SK-N-MC (cell line): ENCODE results near the gene TMEFF2.

Experiments used
- DNase-seq: peaks from one replicate; pipeline ENCODE4 v3.0.0-alpha.2; 2011; ENCODE audit warnings: low read depth, low spot score
- H3K27ac ChIP-seq: fragments of 200-600 bp; sonication (generic); 2 replicates; pipeline ENCODE4 v1.5.1; 2016; ENCODE audit warnings: mixed run types
- H3K36me3 ChIP-seq: fragments of 200-600 bp; sonication (generic); 2 replicates; pipeline ENCODE4 v1.6.1; 2017; ENCODE audit warnings: antibody characterized with exemption, low read length, mixed read lengths; ENCODE audit not compliant: insufficient read depth
- H3K4me3 ChIP-seq: fragments of 200-600 bp; sonication (generic); 2 replicates; pipeline ENCODE4 v1.5.1; 2016
- H3K9ac ChIP-seq: fragments of 200-600 bp; sonication (generic); 2 replicates; pipeline ENCODE4 v1.8.0; 2017; ENCODE audit warnings: mixed run types, mixed read lengths; ENCODE audit not compliant: insufficient read length
- H3K9me3 ChIP-seq: fragments of 200-600 bp; sonication (generic); 2 replicates; pipeline ENCODE4 v1.6.1; 2017; ENCODE audit warnings: low read depth, mild to moderate bottlenecking, antibody characterized with exemption, low read length, moderate library complexity, mixed read lengths
- EZH2 ChIP-seq: fragments of 200-600 bp; sonication (generic); IDR thresholded peaks from one replicate; pipeline ENCODE4 v1.6.1; 2017; ENCODE audit warnings: antibody characterized with exemption
- FOXP2 ChIP-seq: optimal IDR thresholded peaks from 2 replicates; pipeline ENCODE3; 2011; ENCODE audit warnings: mild to moderate bottlenecking, moderate library complexity; ENCODE audit not compliant: insufficient read depth; ENCODE audit errors: extremely low read length, control extremely low read depth
- POLR2AphosphoS5 ChIP-seq: IDR thresholded peaks from 2 replicates; pipeline ENCODE4 v1.6.1; 2012; ENCODE audit warnings: mild to moderate bottlenecking, low read depth, low read length, borderline replicate concordance

TMEFF2 gene

DNA sequence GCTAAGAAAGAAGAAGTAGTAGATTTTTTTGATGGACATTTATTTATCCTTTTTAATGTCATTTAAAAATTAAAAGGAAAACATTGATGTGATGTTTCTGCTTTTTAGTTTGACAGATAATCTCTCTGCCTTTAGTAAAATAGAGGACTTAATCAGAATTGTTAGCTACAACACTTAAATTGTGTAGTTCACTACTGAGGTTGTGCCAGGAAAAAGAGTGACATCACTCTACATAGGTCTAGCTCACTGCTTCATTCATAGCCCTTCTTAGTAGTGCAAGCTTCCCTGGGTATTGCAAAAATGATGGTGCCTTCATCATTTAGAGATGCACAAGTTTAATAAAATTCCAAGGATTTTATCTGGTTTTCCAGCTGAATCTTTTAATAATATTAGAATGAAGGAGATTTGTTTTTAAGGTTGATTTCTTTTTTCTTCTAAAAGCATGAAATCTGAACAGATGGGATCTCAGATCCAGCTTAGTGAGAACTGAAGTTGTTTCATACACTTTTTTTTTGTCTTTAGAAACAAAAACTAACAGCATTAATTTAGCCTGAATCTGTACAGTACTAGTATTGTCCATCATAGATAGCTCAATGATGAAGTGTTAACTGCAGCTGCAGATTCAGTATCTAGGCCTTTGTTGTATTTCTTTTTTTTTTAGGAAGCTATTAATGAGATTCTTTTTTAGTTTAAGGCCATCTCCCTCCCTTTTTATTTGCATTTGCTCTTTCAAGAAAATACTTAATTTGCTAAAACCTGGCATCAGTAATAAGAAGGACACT is 20.6 kb upstream of the TMEFF2 start:
- no peak for DNase-seq
- no peak for TF ChIP-seq POLR2AphosphoS5
- no peak for TF ChIP-seq EZH2
- no peak for TF ChIP-seq FOXP2
- Histone ChIP-seq H3K27ac (no peak overlapping the region), H3K36me3 (no peaks in the 10 kb centered on the region), H3K9me3 (no peaks in the 10 kb centered on the region), H3K9ac (no peak overlapping the region), H3K4me3 (no peak overlapping the region)

DNA sequence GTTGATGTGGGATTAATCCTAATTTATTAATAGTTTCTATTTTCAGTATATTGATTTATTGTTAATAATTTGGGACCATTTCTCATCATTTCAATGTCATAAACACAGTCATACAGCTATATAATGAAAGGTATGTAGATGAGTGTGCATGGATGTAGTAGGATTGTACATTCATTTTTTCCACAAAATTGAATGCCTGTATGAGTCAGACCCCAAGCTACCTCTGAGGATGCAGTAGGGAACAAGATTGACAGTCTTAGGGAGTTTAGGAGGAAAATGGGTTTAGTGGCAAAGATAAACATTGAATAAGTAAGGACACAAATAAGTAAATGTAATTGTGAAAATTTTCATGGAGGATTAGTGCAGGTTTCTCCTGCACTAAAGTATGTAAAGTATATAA is 14.1 kb upstream of the TMEFF2 start:
- no peak for TF ChIP-seq POLR2AphosphoS5
- TF ChIP-seq EZH2: no peak
- no peak for TF ChIP-seq FOXP2
- no peak overlapping the region for H3K27ac ChIP-seq
- no peak for DNase-seq
- no peak overlapping the region for H3K9ac ChIP-seq
- no peaks in the 10 kb centered on the region for H3K36me3 ChIP-seq
- no peaks in the 10 kb centered on the region for H3K9me3 ChIP-seq
- no peak overlapping the region for H3K4me3 ChIP-seq

DNA sequence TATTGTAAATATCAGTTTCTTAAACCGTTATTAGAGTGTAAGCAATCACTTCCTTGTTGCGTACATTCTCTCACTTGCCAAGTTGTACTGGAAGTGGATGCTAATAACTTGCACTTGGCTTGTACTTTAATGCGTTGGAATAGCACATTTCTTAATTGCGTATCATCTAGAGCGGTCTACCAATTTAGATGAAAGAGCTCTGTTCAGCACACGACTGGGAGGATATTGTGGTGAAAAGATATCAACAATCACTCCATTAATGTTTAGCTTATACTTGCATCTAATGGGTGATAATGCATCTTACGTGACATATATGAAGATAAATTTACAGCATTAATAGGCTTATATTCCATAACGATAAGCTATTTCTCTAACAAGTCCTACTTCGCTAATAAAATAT is 11.7 kb upstream of the TMEFF2 start:
- H3K9me3 ChIP-seq: no peaks in the 10 kb centered on the region
- no peak overlapping the region for H3K9ac ChIP-seq
- H3K27ac ChIP-seq: no peak overlapping the region
- DNase-seq: no peak
- TF ChIP-seq FOXP2: no peak
- no peak for TF ChIP-seq POLR2AphosphoS5
- no peak for TF ChIP-seq EZH2
- no peaks in the 10 kb centered on the region for H3K36me3 ChIP-seq
- H3K4me3 ChIP-seq: no peak overlapping the region

DNA sequence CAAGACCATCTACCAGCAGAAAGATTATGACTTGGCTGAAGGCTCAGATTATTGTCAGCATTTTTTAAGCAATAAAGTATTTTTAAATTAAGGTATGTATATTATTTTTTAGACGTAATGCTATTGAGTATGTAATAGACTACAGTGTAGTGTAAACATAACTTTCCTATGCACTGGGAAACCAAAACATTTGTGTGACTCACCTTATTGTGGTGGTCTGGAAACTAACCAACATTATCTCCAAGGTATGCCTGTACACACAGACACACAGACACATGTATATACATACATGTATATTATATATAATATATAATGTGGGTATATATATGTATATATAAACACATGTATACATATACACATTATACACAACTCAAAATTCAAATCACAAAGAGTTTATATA is 9.1 kb upstream of the TMEFF2 start:
- DNase-seq: no peak
- Histone ChIP-seq H3K4me3 (no peak overlapping the region), H3K9me3 (no peaks in the 10 kb centered on the region), H3K27ac (no peak overlapping the region), H3K36me3 (no peaks in the 10 kb centered on the region), H3K9ac (no peak overlapping the region)
- TF ChIP-seq FOXP2 (no peak), POLR2AphosphoS5 (no peak), EZH2 (no peak)

DNA sequence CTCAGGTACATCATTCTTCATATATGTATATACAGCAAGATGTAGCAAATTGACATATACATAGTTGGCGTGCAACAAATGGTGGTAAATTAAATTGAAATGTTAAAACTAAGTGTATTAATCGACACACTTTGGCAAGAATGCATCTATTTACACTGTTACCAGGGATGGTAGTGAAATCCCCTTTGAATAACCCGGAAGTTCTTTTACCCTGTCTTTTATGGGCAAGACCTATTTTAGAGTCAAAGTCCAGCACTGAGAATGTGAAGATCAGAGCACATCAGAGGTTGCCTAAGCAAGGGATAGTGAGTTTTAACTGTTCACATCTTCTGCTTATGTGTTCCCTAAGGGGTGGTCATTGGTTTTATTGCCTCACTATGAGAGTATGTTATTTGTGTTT is 7.6 kb upstream of the TMEFF2 start:
- no peak for TF ChIP-seq POLR2AphosphoS5
- TF ChIP-seq FOXP2: no peak
- TF ChIP-seq EZH2: no peak
- Histone ChIP-seq H3K4me3 (no peak overlapping the region), H3K27ac (no peak overlapping the region), H3K9me3 (no peaks in the 10 kb centered on the region), H3K36me3 (no peaks in the 10 kb centered on the region), H3K9ac (no peak overlapping the region)
- no peak for DNase-seq

DNA sequence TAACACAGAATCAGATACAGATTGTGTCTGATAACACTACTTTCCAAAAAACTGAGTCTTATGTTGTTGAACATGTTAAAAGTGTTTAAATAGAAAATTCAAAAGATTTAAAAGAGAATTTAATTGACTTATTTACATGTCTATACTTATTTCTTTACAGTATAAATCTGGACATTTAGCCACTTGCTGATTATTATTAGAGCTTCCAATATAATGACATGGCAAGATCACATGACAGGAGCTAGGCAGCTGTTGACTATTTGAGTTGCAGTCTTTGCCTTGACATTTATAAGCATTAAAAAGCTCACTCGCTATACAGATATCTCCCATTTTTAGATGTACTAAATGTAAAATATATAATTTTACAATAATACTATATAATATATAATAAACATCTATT is 6.4 kb upstream of the TMEFF2 start:
- TF ChIP-seq FOXP2 (no peak), EZH2 (no peak), POLR2AphosphoS5 (no peak)
- no peak overlapping the region for H3K27ac ChIP-seq
- no peak for DNase-seq
- no peak overlapping the region for H3K4me3 ChIP-seq
- no peaks in the 10 kb centered on the region for H3K9me3 ChIP-seq
- no peak overlapping the region for H3K9ac ChIP-seq
- H3K36me3 ChIP-seq: no peaks in the 10 kb centered on the region

DNA sequence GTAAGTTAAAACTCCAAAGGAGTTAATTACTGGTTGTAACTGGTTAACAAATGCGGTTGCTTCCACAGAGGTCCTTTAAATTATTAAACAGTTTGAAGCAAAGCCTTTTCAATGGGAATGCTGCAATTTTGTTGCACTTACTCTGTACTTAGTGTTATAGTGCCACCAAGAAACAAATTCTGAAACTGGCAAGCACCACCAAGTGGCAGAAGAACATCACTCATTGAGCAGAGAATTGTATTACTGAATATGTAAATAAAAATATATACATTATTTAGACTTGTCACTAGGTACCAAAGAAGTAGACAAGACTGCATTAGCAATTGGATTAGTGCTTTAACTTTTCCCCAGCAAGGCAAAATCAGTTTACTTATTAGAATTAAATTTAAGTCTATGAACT is 2.6 kb upstream of the TMEFF2 start:
- TF ChIP-seq POLR2AphosphoS5: no peak
- TF ChIP-seq EZH2: no peak
- no peak for TF ChIP-seq FOXP2
- Histone ChIP-seq H3K9me3 (no peaks in the 10 kb centered on the region), H3K27ac (peak overlapping the region; percentile 37), H3K4me3 (peak overlapping the region; percentile 86), H3K9ac (peak overlapping the region; percentile 48), H3K36me3 (no peaks in the 10 kb centered on the region)
- peak; percentile 47 for DNase-seq

DNA sequence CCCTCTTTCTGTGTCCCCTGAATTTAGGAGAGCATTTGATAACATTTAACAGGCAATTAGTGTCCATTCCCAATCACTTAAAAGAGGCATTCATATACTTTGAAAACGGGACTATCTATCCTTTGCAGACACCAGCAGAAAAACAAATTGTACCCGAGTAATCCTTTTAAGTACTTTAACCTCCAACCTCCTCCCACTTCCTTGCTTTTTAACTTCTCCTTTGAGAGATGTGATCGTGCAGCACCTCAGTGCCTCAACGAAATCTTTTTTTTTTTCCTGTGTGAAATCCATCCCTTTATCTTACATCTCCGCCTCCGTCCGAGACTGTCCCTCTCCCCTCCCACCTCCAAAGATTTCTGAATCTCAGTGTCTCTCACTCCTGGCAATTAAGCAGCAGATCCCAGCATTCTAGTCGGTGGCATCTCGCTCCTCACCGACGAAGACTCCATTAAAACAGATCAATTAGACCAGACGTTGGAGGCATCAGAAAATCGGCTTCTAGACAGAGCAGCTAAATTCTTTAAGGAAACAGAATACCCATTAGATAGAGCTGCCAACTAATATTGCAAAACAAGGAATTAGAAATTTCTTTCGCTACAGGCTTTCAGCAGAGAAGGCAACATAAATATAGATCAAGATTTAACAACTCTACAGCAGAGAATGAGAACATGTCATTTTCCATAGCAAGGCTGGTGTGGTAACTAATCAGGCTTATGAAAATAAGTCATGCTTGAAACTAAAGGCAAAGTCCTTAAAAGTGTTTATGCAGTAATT is 1.9 kb upstream of the TMEFF2 start:
- TF ChIP-seq FOXP2: no peak
- no peak for TF ChIP-seq EZH2
- no peak for TF ChIP-seq POLR2AphosphoS5
- H3K27ac ChIP-seq: peak overlapping the region; percentile 37
- H3K9me3 ChIP-seq: no peaks in the 10 kb centered on the region
- peak overlapping the region; percentile 86 for H3K4me3 ChIP-seq
- peak overlapping the region; percentile 48 for H3K9ac ChIP-seq
- H3K36me3 ChIP-seq: no peaks in the 10 kb centered on the region
- DNase-seq: no peak
